Measurements from ENCODE around the gene PANX2. TPM values are rescaled to one million over a fixed set of nuclear protein-coding genes. Genes with fewer than 3 reads are reported as not detected.

Gene PANX2
- total RNA-seq, 1 donor from 2014 or later = 3.0 TPM

GRCh38 chr22:50153056-50153755 lies 17.3 kb upstream of the PANX2 start:
- Mint-ChIP-seq H3K4me1 (ENCODE audit: low read depth) (peaks cover 3% of the 10 kb centered on the region), H3K4me3 (ENCODE audit: unreplicated experiment) (no peak overlapping the region), H3K27me3 (ENCODE audit: low read depth) (no peaks in the 10 kb centered on the region), H3K36me3 (ENCODE audit: low read depth) (no peaks in the 10 kb centered on the region), H3K9me3 (ENCODE audit: low read depth) (no peaks in the 10 kb centered on the region), H3K27ac (ENCODE audit: unreplicated experiment) (no peak overlapping the region)
- no peak for DNase-seq (ENCODE audit: low spot score)
- TF ChIP-seq CTCF (IDR thresholded peaks at IDR 0.05) = no peak

- DNase-seq (ENCODE audit: low spot score) = no peak
- H3K27me3 Mint-ChIP-seq (ENCODE audit: low read depth) = peaks cover 3% of the 10 kb centered on the region
- H3K27ac Mint-ChIP-seq (ENCODE audit: unreplicated experiment) = no peak overlapping the region
- H3K4me1 Mint-ChIP-seq (ENCODE audit: low read depth) = peaks cover 3% of the 10 kb centered on the region
- H3K4me3 Mint-ChIP-seq (ENCODE audit: unreplicated experiment) = no peak overlapping the region
- no peaks in the 10 kb centered on the region for H3K9me3 Mint-ChIP-seq (ENCODE audit: low read depth)
- TF ChIP-seq CTCF (IDR thresholded peaks at IDR 0.05) = no peak
- no peaks in the 10 kb centered on the region for H3K36me3 Mint-ChIP-seq (ENCODE audit: low read depth)
Observed at GRCh38 chr22:50153756-50154140, 16.8 kb upstream of the PANX2 start.

- DNase-seq (ENCODE audit: low spot score) = no peak
Observed at GRCh38 chr22:50157709-50158375, 12.7 kb upstream of the PANX2 start.

GRCh38 chr22:50160947-50161346 lies 9.6 kb upstream of the PANX2 start:
- no peak for TF ChIP-seq CTCF (IDR thresholded peaks at IDR 0.05)
- H3K4me3 Mint-ChIP-seq (ENCODE audit: unreplicated experiment) = no peak overlapping the region
- peaks cover 7% of the 10 kb centered on the region for H3K27me3 Mint-ChIP-seq (ENCODE audit: low read depth)
- no peaks in the 10 kb centered on the region for H3K36me3 Mint-ChIP-seq (ENCODE audit: low read depth)
- no peaks in the 10 kb centered on the region for H3K9me3 Mint-ChIP-seq (ENCODE audit: low read depth)
- H3K4me1 Mint-ChIP-seq (ENCODE audit: low read depth) = no peaks in the 10 kb centered on the region
- no peak for DNase-seq (ENCODE audit: low spot score)
- no peak overlapping the region for H3K27ac Mint-ChIP-seq (ENCODE audit: unreplicated experiment)

More at GRCh38 chr22:50157709-50158375, 12.7 kb upstream of the PANX2 start:
- no peaks in the 10 kb centered on the region for H3K4me1 Mint-ChIP-seq (ENCODE audit: low read depth)
- TF ChIP-seq CTCF (IDR thresholded peaks at IDR 0.05) = no peak
- no peak overlapping the region for H3K4me3 Mint-ChIP-seq (ENCODE audit: unreplicated experiment)
- no peaks in the 10 kb centered on the region for H3K9me3 Mint-ChIP-seq (ENCODE audit: low read depth)
- H3K27me3 Mint-ChIP-seq (ENCODE audit: low read depth) = peaks cover 7% of the 10 kb centered on the region
- no peak overlapping the region for H3K27ac Mint-ChIP-seq (ENCODE audit: unreplicated experiment)
- H3K36me3 Mint-ChIP-seq (ENCODE audit: low read depth) = no peaks in the 10 kb centered on the region

- H3K27me3 Mint-ChIP-seq (ENCODE audit: low read depth) = peaks cover 7% of the 10 kb centered on the region
- no peak for DNase-seq (ENCODE audit: low spot score)
Observed at GRCh38 chr22:50161508-50162390, 8.8 kb upstream of the PANX2 start.

More at GRCh38 chr22:50161508-50162390, 8.8 kb upstream of the PANX2 start:
- TF ChIP-seq CTCF (IDR thresholded peaks at IDR 0.05) = no peak
- Mint-ChIP-seq H3K9me3 (ENCODE audit: low read depth) (no peaks in the 10 kb centered on the region), H3K27ac (ENCODE audit: unreplicated experiment) (no peak overlapping the region), H3K4me3 (ENCODE audit: unreplicated experiment) (no peak overlapping the region), H3K4me1 (ENCODE audit: low read depth) (no peaks in the 10 kb centered on the region), H3K36me3 (ENCODE audit: low read depth) (no peaks in the 10 kb centered on the region)

Measured in chondrocyte (in vitro differentiated cells).